Mesenteric fat pad (tissue), 1 donor: ENCODE results near the gene ARID4B. TPM values are rescaled to one million over a fixed set of nuclear protein-coding genes. Genes with fewer than 3 reads are reported as not detected.
"Not testable (repeated sequence)": the region's sequence is repeated elsewhere in the genome, so short reads cannot be mapped to it uniquely, and the experiment has no call there.

Experiments used
- DNase-seq: peaks from one replicate; pipeline ENCODE4 v3.0.0-alpha.2; 2020; ENCODE audit warnings: low spot score
- total RNA-seq: library from RNA; stranded (reverse); fragmentation: NEBNext Ultra II Directional; extraction: Animal tissue kit (Norgen Biotek cat#: 25700); gene quantifications from one replicate; pipeline ENCODE4 v1.2.1, GENCODE V29; 2021
- donor health status: DM: yes; HTN: yes; CAD: no.

ARID4B gene
- total RNA-seq, 1 donor from 2014 or later, result 25.2 TPM

DNA sequence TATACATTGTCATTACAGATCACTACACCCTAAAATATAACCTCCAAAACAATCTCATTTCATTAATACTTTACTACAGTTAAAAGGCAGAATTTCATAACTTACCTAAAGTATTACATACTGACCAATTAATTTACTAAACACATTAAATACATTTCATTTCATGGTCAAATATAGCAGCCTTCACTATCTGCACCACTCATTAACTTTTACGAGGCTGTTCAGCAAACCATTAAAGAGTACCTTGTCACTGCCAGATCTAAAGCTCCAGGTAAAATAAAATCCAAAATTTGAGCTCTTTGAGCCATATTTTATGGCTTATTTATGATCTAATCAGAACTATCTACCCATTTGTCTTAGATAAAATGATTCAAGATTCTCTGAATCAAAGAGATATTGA lies 100.6 kb downstream of the ARID4B start:
- no peak for DNase-seq

DNA sequence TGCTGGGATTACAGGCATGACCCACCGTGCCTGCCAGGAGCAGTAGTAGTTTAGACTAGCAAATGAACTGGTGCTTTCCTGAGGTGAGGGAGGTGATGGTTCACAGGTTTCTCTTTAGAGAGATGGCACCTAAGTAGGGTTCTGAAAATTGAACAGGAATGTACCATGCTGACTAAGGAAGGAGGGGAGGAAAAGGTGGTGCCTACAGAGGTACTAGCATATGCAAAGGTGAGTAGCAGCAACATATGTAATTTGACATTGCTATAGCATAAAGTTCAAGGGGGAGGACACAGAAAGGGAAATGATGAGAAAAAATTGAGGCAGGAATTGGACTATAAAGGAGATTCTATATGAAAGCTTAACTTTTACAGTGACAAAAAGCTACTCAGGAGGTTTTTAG lies 101.0 kb downstream of the ARID4B start:
- DNase-seq, result no peak

DNA sequence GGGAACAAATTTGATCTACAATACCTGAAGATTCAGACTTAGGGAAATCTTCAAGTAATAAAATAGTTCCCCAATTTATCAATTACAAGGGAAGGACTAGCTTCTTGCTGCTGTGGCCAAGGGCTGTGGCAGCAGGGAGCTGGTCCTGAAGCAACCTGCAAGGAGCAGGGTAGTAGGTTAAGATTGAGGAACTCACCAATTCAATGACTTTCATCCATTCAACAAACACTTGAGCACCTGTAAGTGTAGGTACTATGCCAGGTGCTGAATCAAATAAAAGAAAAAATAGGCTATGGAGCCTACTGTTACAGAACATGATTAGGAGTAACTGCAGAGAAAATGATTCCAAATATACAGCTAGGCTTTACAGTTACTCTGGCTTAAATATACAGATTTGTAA lies 102.7 kb downstream of the ARID4B start:
- no peak for DNase-seq

DNA sequence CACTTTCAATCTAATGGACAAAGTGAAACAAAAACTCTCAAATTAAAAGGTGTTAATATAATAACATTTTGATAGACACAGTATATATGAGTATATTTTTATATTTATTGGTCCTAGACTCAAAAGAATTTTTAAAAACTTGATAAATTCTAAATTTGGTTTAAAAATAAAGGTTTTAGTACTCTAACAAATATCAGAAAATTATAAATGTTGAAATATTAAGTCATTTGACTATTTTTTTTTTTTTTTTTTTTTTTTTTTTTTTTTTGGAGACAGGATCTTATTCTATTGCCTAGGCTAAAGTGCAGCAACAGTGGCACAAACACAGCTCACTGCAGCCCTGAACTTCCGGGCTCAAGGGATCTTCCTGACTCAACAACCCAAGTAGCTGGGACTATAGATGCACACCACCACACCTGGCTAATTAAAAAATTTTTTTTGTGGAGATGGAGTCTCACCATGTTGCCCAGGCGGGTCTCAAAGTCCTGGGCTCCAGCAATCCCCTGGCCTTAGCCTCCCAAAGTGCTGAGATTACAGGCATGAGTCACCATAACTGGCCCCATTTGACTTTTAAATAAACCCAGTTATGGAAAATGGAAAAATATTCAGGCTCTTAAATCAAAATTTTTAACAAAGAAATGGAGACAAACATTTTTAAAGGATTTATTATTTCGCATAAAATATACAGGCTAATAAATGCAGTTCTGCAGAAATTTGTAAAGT lies 106.2 kb downstream of the ARID4B start:
- DNase-seq, result no peak

DNA sequence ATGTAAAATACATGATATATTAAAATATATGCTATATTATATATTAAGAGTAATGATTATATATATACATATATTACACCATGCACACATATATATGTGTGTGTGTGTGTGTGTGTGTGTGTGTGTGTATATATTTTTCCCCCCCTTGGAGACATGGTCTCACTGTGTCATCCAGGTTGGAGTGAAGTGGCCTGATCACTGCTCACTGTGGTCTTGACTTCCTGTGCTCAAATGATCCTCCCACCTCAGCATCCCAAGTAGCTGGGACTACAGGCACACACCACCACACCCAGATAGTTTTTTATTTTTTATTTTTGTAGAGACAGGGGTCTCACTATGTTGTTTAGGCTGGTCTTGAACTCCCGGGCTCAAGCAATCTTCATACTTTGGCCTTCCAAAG lies 112.5 kb downstream of the ARID4B start:
- DNase-seq, result no peak

DNA sequence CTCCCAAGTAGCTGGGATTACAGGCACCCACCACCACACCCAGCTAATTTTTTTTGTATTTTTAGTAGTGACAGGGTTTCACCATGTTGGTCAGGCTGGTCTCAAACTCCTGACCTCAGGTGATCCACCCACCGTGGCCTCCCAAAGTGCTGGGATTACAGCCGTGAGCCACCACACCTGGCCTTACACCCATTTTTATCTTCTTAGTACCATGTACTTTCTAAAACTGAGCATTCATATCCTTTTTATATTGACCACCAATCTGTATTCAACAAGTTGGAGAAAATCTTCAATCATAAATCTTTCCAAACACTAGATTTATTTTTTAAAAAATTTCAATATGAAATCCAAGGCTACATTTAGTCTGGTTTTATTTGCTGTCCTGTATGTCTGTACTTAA lies 113.0 kb downstream of the ARID4B start:
- not testable (repeated sequence) for DNase-seq

DNA sequence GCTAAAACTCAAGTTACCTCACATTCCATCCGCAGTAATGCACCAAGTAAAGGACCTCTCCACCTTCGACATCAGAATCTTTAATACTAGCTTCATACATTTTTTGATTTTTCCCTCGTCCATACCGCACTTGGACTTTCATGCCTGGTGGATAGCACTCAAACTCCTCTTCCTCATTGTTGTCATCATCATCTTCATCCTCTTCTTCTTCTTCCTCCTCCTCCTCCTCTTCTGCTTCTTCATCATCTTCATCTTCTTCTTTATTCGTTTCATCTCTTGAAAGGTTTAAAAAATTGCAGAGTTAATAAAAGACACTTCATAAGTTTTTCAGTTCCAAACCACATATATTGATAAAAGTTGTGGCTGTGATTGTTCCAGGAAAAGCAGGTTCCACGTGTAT lies 114.2 kb downstream of the ARID4B start:
- no peak for DNase-seq

DNA sequence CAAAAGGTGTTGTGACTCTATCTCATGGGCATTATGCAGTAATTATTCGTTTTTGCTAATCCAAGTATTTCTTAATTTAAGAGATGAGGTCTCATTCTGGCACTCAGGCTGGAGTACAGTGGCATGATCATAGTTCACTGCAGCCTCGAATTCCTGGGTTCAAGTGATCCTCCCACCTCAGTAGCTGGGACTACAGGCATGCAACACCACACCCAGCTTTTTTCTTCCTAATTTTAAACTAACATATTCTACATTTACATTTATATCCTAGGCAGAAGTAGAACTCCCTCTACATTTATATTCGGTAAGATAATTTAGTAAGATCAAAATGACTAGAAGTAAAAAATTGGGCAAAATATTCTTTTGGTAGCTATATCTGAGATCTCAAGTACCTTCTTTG lies 116.5 kb downstream of the ARID4B start:
- DNase-seq, result no peak

DNA sequence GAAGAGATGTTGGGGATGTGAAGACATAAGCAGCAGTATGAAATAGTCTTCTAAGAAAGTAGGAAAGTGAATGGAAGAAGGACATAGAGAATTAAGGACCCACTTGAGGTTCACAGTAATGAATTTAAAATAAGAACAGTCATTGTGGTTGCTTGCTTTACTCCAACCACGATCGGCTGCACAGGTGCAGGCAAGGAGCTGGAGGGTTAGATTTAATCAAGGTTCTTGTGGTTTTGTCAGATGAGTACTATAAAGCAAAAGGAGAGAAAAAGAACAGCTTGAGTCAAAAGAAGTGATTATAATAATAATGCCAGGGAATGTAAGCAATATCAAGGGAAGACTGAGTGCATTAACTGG lies 120.8 kb downstream of the ARID4B start:
- no peak for DNase-seq

DNA sequence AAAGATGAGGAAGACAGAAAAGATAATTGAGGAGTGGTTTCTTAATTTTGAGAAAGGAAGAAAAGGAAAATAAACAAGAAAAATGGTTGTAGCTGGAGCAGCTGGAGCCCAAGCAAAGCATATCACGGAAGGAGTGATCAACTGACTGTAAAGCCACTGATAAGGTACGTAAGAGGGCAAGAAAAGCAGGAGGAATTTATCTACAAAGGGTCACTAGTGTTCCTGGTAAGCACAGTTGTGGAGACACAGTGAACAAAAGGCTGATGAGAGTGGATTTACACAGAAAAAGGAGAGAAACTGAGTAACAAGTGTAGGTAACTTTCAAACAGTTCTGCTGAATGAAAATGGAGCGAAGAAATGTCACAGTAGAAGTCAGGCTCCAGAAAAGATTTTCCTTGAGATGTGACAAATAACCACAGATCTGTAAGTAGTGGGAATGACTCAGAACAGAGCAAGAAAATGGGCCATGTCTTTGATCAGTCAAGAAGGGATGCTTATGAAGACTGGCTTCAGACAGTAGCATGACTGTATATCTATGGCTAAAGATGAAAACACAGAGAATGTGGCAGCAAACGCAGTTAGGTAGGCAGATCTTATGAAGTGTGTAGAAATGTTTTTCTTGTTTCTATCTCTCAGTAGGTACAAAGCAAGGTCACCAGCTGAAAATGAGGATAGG lies 121.3 kb downstream of the ARID4B start:
- DNase-seq, result no peak

DNA sequence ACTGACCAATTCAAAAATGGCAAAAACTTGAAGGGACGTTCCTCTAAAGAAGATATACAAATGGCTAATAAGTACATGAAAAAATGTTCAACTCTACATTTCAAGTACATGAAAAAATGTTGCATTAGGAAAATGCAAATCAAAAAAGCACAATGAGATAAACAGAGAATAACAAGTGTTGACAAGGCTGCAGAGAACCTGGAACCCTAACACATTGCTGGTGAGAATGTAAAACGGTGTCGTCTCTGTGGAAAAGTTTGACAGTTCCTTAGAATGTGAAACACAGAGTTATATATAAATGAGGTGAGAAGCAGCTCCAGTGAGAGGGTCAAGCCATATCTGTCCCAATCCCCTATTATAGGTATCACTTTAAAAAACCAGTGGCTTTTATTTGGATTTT lies 122.3 kb downstream of the ARID4B start:
- no peak for DNase-seq

DNA sequence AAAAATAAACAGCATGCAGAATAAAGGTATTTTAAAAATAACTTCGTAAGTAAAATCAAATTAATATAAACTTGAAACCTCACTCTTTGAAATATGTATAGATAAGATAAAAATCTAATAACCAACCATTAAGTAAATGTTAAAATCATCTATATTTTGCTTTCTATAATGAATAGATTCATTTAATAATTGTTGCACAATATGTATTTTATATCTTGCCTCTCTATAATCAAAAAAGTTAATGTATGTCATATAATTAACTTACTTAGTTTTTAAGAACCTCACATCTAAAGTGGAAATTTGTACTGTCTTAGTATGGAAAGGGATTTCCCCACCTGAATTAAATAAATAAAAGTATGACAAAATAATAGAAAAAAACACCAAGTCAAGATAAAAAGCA lies 124.6 kb downstream of the ARID4B start:
- no peak for DNase-seq

DNA sequence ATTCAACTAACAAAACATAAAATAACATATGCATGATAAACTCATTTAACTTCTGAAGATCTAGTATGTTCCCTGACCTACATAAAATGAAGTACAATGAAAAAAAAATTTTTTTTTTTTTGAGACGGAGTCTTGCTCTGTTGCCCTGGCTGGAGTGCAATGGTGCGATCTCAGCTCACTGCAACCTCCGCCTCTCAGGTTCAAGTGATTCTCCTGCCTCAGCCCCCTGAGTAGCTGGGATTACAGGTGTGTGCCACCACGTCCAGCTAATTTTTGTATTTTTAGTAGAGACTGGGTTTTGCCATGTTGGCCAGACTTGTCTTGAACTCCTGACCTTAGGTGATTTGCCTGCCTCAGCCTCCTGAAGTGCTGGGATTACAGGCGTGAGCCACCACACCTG lies 125.5 kb downstream of the ARID4B start:
- not testable (repeated sequence) for DNase-seq

DNA sequence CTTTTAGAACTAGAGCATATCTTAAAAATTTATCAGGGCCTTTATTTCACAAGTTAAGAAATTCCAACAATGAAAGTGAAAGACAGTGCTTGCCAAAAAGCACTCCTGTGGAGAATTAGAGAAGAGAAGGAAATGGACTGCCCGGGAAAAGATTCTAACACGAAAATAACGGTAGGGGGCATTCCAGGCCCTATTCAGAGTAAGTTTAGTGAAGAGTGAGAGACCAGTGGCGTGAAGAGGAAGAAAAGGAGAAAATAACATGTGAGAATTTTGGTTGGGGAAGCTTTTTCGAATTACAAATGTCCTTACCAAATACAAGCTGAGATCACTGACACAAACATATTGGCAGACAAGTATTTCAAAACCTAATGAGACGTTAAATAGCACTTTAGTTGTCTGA lies 128.5 kb downstream of the ARID4B start:
- no peak for DNase-seq

DNA sequence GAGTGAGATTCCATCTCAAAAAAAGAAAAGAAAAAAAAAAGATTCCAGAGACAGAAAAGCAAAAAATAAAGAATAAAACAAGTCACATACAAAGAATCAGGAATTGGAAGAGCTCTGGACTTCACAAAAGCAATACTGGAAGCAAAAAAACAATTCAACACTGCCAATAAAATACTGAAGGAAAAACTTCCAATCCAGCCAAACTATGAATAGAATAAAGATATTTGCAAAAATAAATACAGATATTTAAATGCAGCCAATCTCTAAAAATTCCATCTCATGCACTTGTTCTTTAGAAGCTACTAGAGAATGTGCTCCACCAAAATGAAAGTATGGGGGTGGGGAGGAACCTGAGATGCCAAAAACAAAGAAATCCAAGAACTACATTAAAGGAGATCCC lies 137.5 kb downstream of the ARID4B start:
- DNase-seq, result no peak

DNA sequence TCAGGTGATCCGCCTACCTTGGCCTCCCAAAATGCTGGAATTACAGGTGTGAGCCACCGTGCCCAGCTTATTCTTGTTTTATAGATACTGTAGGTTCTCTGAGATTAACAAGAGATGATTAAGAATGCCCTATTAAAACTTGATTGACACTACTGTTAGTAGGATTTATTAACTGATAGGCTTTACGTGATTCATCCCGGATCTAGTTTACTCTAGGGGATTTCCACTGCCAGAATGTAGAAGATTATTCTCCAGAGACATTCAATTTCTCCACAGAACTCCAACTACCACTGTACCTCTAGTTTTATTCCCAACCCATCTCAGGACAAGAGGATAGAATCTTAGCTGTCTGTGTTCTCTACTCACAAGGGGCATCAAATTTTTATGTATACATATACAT lies 140.7 kb downstream of the ARID4B start:
- no peak for DNase-seq

DNA sequence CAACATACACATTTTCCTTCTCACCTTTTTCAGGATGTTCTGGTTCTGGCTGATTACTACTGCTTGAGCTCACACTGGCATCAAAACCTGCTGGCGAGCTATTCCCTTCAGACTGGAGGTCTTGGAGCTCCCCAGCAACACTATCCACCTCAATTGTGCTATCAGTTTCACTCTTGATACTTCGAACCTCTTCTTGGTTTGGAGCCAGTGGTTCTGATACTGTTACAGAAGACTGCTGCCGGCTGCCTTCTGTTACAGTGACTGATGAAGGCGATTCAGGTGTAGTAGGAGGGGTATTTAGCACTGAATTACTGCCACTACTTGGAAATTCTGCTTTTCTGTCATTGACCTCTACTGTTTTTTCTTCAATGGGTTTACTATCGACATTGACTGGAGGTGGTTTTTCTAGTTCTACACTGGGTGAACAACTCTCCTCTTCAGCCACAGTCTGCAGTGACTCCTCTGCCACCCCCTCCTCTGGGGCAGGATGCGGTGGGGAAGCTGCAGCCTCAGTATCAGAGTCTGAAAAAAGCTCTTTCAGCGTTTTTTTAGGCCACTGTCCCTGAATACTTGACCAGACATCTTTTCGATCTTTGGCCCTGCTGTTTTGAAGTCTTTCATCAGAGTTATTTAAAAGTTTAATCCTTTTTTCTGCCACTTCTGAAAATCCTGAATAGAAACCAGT lies 146.3 kb downstream of the ARID4B start:
- DNase-seq, result no peak

DNA sequence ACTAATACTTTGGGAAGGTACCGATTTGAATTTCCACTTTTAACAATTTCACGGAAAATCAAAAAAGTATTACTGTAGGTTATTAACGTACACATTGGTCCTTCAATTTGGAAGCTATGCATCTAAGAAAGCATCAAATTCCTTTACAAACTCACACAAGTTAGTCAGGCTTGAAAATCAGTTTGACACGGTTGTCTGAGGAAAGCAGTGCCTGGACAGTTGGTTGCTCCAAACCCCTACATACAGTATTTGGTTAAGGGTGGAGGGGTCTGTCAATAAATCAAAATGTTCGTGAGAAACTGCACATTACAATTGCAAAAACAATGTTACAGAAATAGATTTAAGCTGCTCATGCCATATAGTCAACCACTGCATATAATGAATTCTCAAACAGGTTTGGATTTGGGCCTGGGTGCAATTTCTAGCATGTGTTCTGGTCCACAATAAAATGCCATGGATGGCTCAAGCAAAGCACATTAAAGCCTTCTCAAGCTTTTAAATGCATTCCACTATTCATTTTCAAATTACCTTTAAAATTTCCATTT lies 147.0 kb downstream of the ARID4B start:
- DNase-seq, result no peak

DNA sequence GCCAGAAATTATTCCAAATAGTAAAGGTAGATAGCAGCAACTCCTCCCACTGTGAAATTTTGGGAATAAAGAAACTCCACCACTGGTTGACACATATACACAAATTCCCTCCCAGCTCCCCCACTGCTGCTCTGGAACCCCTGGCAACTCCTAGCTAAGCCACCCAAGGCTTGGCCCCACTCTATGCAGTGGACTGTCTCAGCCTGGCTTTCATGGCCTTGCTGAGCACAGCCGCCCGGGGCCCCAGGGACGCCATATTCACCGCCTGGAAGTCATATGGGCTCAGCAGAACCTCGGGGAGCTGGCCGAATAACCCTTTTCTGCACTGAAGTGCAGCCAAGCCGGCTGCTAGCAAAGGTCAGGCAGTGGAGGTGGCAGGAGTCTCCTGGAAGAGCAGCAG lies 151.5 kb downstream of the ARID4B start:
- DNase-seq, result no peak

DNA sequence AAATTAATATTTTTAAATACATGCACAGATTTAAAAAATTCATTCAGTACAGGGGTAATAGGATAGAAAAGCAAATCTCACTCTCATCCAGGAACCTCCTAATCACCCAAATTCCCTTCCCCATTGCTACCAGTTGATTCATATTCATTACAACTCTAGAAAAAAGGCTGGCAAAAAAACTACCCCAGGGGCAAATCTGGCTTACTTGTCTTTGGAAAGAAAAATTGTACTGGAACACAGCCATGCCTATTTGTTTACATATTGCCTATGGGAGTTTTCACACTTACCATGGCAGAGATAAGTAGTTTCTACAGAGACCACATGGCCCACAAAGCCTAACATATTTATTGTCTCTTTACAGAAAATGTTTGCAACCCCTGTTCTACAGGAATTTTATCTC lies 158.0 kb downstream of the ARID4B start:
- DNase-seq, result no peak

DNA sequence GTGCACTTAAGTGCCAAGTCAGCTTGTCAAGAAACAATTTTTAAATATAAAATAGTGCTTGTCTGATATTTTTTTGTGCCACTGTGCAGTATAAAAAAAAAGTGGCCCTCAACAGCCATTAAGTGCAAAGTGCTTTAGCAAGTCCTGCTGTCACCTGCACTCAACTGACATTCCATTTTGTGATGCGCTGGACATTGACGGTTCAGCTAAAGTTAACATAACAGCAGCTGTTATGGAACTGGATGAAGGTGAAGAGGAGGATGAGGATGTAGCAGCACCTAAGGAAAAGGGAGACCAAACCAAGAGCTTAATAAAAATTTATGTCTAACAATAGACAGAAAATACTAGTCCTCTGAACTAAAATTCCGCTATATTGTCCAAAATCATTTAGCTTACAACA lies 159.6 kb downstream of the ARID4B start:
- no peak for DNase-seq

DNA sequence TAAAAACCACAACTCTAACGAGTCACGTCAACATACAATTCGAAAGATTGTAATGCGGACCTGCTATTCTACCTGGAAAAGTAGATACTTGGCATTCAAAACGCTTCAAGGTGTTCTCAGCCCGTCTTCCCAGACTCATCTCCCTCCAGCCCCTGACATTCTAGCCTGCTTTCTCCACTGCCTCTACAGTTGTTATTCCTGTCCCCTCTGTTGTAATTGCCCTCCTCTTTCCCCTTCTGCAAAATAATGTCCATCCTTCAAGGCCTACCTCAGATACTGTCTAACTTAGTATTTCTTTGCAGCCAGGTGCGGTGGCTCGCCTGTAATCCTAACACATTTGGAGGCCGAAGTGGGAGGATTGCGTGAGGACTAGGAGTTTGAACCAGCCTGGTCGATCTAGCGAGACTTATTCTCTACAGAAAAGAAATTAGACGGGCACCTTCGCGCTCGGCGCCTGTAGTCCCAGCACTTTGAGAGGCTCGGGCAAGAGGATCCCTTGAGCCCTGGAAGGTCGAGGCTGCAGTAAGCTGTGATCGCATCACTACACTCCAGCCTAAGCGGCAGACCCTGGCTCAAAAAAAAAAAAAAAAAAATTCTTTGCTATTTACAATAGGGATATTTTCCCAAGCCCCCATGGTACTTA lies 166.2 kb downstream of the ARID4B start:
- no peak for DNase-seq
